Astrocyte (in vitro differentiated cells and primary cell): ENCODE data around the gene CDK6. TPM values are rescaled to one million over a fixed set of nuclear protein-coding genes. Genes with fewer than 3 reads are reported as not detected.

Experiments used
- DNase-seq: peaks from one replicate; pipeline ENCODE4 v3.0.0-alpha.2; 2010; ENCODE audit warnings: low read depth
- FAIRE-seq: peaks from 2 replicates; lab custom pipeline; 2011; peaks lifted over from hg19 to GRCh38; lab: Jason Lieb, UNC
- H2AFZ ChIP-seq: 2 replicates; pipeline ENCODE4 v1.6.0; 2012; ENCODE audit warnings: low read depth, low read length, inconsistent platforms
- H3K27ac ChIP-seq: 2 replicates; pipeline ENCODE4 v1.5.1; 2011; ENCODE audit warnings: low read depth, low read length, inconsistent platforms
- H3K27me3 ChIP-seq: 2 replicates; pipeline ENCODE4 v1.6.0; 2011; ENCODE audit warnings: low read length, inconsistent platforms; ENCODE audit not compliant: insufficient read depth
- H3K36me3 ChIP-seq: 2 replicates; pipeline ENCODE4 v1.5.1; 2011; ENCODE audit warnings: low read length, inconsistent platforms; ENCODE audit not compliant: insufficient read depth
- H3K4me1 ChIP-seq: 2 replicates; pipeline ENCODE4 v1.5.1; 2011; ENCODE audit warnings: low read length, inconsistent platforms; ENCODE audit not compliant: insufficient read depth
- H3K4me2 ChIP-seq: 2 replicates; pipeline ENCODE4 v1.6.0; 2012; ENCODE audit warnings: low read length, inconsistent platforms
- H3K4me3 ChIP-seq: 2 replicates; pipeline ENCODE4 v1.5.1; 2011; ENCODE audit warnings: low read depth, mild to moderate bottlenecking, low read length, inconsistent platforms; ENCODE audit not compliant: insufficient read depth
- H3K79me2 ChIP-seq: 2 replicates; pipeline ENCODE4 v1.6.0; 2012; ENCODE audit warnings: mild to moderate bottlenecking, low read length, inconsistent platforms; ENCODE audit not compliant: insufficient read depth
- H3K9ac ChIP-seq: 2 replicates; pipeline ENCODE4 v1.6.0; 2012; ENCODE audit warnings: mild to moderate bottlenecking, low read length, inconsistent platforms
- H3K9me3 ChIP-seq: 2 replicates; pipeline ENCODE4 v1.5.1; 2012; ENCODE audit warnings: low read depth, mild to moderate bottlenecking, low read length, inconsistent platforms; ENCODE audit not compliant: insufficient read depth
- H4K20me1 ChIP-seq: 2 replicates; pipeline ENCODE4 v1.6.0; 2012; ENCODE audit warnings: low read length, inconsistent platforms; ENCODE audit not compliant: insufficient read depth
- H3K27ac Mint-ChIP-seq: one replicate; pipeline ENCODE4 v1.8.0; 2021; ENCODE audit warnings: mild to moderate bottlenecking, mixed read lengths; ENCODE audit not compliant: unreplicated experiment
- H3K27me3 Mint-ChIP-seq: one replicate; pipeline ENCODE4 v1.8.0; 2021; ENCODE audit warnings: low read depth, mixed read lengths; ENCODE audit not compliant: unreplicated experiment
- H3K36me3 Mint-ChIP-seq: one replicate; pipeline ENCODE4 v1.8.0; 2021; ENCODE audit warnings: low read depth, mixed read lengths; ENCODE audit not compliant: unreplicated experiment
- H3K4me1 Mint-ChIP-seq: one replicate; pipeline ENCODE4 v1.8.0; 2021; ENCODE audit warnings: low read depth, mixed read lengths; ENCODE audit not compliant: unreplicated experiment
- H3K4me3 Mint-ChIP-seq: one replicate; pipeline ENCODE4 v1.8.0; 2021; ENCODE audit warnings: mild to moderate bottlenecking, moderate library complexity, mixed read lengths; ENCODE audit not compliant: unreplicated experiment
- H3K9me3 Mint-ChIP-seq: one replicate; pipeline ENCODE4 v1.8.0; 2021; ENCODE audit warnings: mild to moderate bottlenecking, mixed read lengths; ENCODE audit not compliant: unreplicated experiment
- EZH2 ChIP-seq: IDR thresholded peaks from 2 replicates; pipeline ENCODE4 v1.6.1; 2012; ENCODE audit warnings: mild to moderate bottlenecking, low read length, inconsistent platforms; ENCODE audit not compliant: insufficient read depth
- total RNA-seq: library from RNA; stranded (reverse); gene quantifications from 2 replicates; pipeline ENCODE4 v1.2.1, GENCODE V29; 2021
- TF ChIP-seq, protein P1 (sequence below): IDR thresholded peaks from 2 replicates; pipeline ENCODE4 v1.5.1; 2011; ENCODE audit warnings: low read depth, mild to moderate bottlenecking, inconsistent platforms, low read length, moderate library complexity; ENCODE audit not compliant: insufficient read depth

The CDK6 gene
- total RNA-seq, 1 donor from 2014 or later: 160 TPM

DNA sequence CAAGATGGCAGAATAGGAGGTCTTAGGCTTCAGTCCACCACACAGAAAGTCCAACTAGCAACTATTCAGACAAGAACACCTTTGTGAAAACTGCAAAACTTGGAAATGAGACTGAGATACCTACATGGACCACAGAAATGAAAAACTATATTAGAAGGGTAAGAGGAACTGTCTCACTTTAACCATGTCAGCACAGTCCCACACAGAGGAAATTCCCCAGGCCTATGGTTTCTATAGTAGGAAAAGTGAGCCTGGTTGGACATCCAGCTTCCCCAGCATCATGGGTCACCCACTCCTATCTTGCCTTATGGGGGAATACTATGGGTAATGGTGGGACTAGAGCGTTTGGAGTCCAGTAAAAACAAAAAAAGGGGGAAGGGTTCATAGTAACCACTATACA is 38.8 kb upstream of the CDK6 start:
- FAIRE-seq: peak; percentile 9
- Mint-ChIP-seq H3K9me3 (peaks cover 6% of the 10 kb centered on the region), H3K4me1 (peaks cover 20% of the 10 kb centered on the region), H3K27ac (peak overlapping the region; percentile 23), H3K36me3 (no peaks in the 10 kb centered on the region), H3K4me3 (no peak overlapping the region), H3K27me3 (no peaks in the 10 kb centered on the region)
- Histone ChIP-seq H3K36me3 (no peaks in the 10 kb centered on the region), H3K9ac (no peak overlapping the region), H3K79me2 (no peaks in the 10 kb centered on the region), H2AFZ (no peak overlapping the region), H3K4me2 (peak overlapping the region; percentile 36), H3K27me3 (no peaks in the 10 kb centered on the region), H4K20me1 (no peaks in the 10 kb centered on the region), H3K27ac (peak overlapping the region; percentile 46), H3K4me3 (no peak overlapping the region), H3K4me1 (peaks cover 33% of the 10 kb centered on the region), H3K9me3 (no peaks in the 10 kb centered on the region)
- DNase-seq: no peak
- TF ChIP-seq, protein P1, sequence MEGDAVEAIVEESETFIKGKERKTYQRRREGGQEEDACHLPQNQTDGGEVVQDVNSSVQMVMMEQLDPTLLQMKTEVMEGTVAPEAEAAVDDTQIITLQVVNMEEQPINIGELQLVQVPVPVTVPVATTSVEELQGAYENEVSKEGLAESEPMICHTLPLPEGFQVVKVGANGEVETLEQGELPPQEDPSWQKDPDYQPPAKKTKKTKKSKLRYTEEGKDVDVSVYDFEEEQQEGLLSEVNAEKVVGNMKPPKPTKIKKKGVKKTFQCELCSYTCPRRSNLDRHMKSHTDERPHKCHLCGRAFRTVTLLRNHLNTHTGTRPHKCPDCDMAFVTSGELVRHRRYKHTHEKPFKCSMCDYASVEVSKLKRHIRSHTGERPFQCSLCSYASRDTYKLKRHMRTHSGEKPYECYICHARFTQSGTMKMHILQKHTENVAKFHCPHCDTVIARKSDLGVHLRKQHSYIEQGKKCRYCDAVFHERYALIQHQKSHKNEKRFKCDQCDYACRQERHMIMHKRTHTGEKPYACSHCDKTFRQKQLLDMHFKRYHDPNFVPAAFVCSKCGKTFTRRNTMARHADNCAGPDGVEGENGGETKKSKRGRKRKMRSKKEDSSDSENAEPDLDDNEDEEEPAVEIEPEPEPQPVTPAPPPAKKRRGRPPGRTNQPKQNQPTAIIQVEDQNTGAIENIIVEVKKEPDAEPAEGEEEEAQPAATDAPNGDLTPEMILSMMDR: no peak
- no peak for TF ChIP-seq EZH2

DNA sequence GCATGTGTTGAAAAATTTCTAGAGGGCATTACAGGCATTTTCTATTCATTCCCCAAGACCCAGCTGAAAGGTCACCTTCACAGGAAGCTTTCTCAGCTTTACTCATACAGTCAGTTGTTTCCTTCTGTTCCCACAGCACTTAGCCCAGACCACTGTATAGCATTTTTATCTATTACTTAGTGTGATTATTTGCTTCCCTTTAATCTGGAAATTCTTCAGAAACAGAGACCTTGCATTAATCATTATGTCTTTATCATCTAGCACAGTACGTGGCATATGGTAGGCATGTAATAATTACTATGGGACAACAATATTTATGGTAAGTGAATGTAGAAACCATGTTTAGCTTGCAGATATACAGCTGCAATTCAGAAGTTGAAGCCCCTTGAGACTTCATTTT is 38.2 kb upstream of the CDK6 start:
- Histone ChIP-seq H3K4me3 (no peak overlapping the region), H4K20me1 (no peaks in the 10 kb centered on the region), H3K4me2 (peak overlapping the region; percentile 36), H3K9me3 (no peaks in the 10 kb centered on the region), H3K27me3 (no peaks in the 10 kb centered on the region), H2AFZ (no peak overlapping the region), H3K79me2 (no peaks in the 10 kb centered on the region), H3K9ac (no peak overlapping the region), H3K4me1 (peaks cover 33% of the 10 kb centered on the region), H3K36me3 (no peaks in the 10 kb centered on the region), H3K27ac (peak overlapping the region; percentile 46)
- Mint-ChIP-seq H3K27ac (peak overlapping the region; percentile 50), H3K27me3 (no peaks in the 10 kb centered on the region), H3K9me3 (peaks cover 6% of the 10 kb centered on the region), H3K4me3 (no peak overlapping the region), H3K4me1 (peaks cover 20% of the 10 kb centered on the region), H3K36me3 (no peaks in the 10 kb centered on the region)
- peak; percentile 85 for DNase-seq
- FAIRE-seq: peak; percentile 54
- TF ChIP-seq EZH2: no peak

DNA sequence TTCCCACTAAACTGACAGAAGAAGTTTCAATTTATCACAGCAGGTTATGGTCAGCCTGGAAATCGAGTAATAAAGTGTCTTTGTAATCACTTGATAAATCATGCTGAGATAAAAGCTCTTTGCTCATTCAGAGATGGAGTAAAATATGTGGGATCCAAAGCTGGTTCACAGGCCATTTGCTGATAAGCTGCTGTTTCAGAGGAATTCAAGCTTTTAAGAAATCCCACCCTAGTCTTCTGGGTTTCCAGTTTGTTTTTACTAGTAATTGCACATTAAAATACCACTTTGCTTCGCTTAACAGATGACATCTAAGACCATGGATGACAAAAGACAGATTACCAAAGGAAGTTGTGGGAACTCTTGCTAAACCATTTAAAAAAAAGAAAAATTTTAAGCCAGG is 37.4 kb upstream of the CDK6 start:
- Mint-ChIP-seq H3K4me1 (peaks cover 20% of the 10 kb centered on the region), H3K27ac (no peak overlapping the region), H3K27me3 (no peaks in the 10 kb centered on the region), H3K4me3 (no peak overlapping the region), H3K9me3 (peaks cover 14% of the 10 kb centered on the region), H3K36me3 (peaks cover 3% of the 10 kb centered on the region)
- TF ChIP-seq EZH2: no peak
- TF ChIP-seq, protein P1: no peak
- H2AFZ ChIP-seq: no peak overlapping the region
- no peaks in the 10 kb centered on the region for H3K36me3 ChIP-seq
- peaks cover 33% of the 10 kb centered on the region for H3K4me1 ChIP-seq
- DNase-seq (peak; percentile 97), FAIRE-seq (peak; percentile 66)
- no peak overlapping the region for H3K9ac ChIP-seq
- no peaks in the 10 kb centered on the region for H4K20me1 ChIP-seq
- no peaks in the 10 kb centered on the region for H3K27me3 ChIP-seq
- H3K9me3 ChIP-seq: no peaks in the 10 kb centered on the region
- no peaks in the 10 kb centered on the region for H3K79me2 ChIP-seq
- H3K4me2 ChIP-seq: peak overlapping the region; percentile 23
- H3K4me3 ChIP-seq: no peak overlapping the region
- peak overlapping the region; percentile 46 for H3K27ac ChIP-seq
